Peyer's patch (tissue), 4 donors: ENCODE results near the gene PAX7.

Source experiments
- POLR2A ChIP-seq, 2 donors: fragments of 450-650 bp; IDR thresholded peaks; one replicate each; pipeline ENCODE4 v1.5.1; 2017; ENCODE audit warnings: antibody characterized with exemption in 2 of 2, mild to moderate bottlenecking in 2 of 2, moderate library complexity in 2 of 2
- TF ChIP-seq, protein P1 (sequence below), 6 experiments: fragments of 450-650 bp in 4 of 6; fragments of 200-600 bp in 2 of 6; sonication (generic) in 1 of 6; IDR thresholded peaks; one replicate each; pipeline ENCODE4 v1.5.1; 2017 to 2019; ENCODE audit warnings: antibody characterized with exemption in 6 of 6, mild to moderate bottlenecking in 3 of 6, moderate library complexity in 1 of 6

GRCh38 chr1:18705811-18706210, 75.2 kb downstream of the PAX7 start:
- TF ChIP-seq POLR2A (IDR thresholded peaks at IDR 0.05), result no peak
- TF ChIP-seq, protein P1, sequence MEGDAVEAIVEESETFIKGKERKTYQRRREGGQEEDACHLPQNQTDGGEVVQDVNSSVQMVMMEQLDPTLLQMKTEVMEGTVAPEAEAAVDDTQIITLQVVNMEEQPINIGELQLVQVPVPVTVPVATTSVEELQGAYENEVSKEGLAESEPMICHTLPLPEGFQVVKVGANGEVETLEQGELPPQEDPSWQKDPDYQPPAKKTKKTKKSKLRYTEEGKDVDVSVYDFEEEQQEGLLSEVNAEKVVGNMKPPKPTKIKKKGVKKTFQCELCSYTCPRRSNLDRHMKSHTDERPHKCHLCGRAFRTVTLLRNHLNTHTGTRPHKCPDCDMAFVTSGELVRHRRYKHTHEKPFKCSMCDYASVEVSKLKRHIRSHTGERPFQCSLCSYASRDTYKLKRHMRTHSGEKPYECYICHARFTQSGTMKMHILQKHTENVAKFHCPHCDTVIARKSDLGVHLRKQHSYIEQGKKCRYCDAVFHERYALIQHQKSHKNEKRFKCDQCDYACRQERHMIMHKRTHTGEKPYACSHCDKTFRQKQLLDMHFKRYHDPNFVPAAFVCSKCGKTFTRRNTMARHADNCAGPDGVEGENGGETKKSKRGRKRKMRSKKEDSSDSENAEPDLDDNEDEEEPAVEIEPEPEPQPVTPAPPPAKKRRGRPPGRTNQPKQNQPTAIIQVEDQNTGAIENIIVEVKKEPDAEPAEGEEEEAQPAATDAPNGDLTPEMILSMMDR (IDR thresholded peaks at IDR 0.05), result no peak
